GM12891 (cell line): ENCODE data around the gene ZNF697.

Experiments
- POLR2A ChIP-seq: IDR thresholded peaks from 2 replicates; pipeline ENCODE4 v1.6.1; 2011; ENCODE audit warnings: low read depth, low read length, control low read depth
- POLR2AphosphoS5 ChIP-seq: IDR thresholded peaks from 2 replicates; pipeline ENCODE4 v1.6.1; 2011; ENCODE audit warnings: low read depth, low read length, control low read depth
- TAF1 ChIP-seq: IDR thresholded peaks from 2 replicates; pipeline ENCODE4 v1.6.1; 2011; ENCODE audit warnings: low read depth, low read length, control low read depth

GRCh38 chr1:119653135-119653838 is 5.2 kb upstream of the ZNF697 start:
- TF ChIP-seq POLR2A (no peak), POLR2AphosphoS5 (no peak), TAF1 (no peak)
